ENCODE results near the gene IRS1.

DNA sequence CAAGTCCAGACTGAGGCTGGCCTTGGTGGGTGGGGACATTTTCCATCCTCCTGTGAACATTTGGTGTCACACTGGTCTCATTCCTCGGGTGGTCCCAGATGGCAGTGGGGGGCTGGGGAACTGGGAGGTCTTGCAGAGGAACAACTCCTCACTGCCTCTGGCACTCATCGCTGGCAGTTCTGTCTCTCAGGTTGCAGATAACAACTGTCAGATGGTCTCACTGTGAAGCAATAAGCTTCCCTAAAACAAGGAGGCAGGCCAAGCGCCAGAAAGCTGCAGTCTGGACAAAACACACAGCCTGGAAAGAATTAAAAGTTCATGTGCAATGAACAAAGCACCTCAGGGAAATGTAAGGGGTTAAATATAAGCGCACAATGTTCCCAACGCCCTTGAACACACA is 78.1 kb downstream of the IRS1 start:
- no peak for TF ChIP-seq EZH2 (IDR thresholded peaks at IDR 0.05; ENCODE audit: borderline replicate concordance)
- TF ChIP-seq, protein P1, sequence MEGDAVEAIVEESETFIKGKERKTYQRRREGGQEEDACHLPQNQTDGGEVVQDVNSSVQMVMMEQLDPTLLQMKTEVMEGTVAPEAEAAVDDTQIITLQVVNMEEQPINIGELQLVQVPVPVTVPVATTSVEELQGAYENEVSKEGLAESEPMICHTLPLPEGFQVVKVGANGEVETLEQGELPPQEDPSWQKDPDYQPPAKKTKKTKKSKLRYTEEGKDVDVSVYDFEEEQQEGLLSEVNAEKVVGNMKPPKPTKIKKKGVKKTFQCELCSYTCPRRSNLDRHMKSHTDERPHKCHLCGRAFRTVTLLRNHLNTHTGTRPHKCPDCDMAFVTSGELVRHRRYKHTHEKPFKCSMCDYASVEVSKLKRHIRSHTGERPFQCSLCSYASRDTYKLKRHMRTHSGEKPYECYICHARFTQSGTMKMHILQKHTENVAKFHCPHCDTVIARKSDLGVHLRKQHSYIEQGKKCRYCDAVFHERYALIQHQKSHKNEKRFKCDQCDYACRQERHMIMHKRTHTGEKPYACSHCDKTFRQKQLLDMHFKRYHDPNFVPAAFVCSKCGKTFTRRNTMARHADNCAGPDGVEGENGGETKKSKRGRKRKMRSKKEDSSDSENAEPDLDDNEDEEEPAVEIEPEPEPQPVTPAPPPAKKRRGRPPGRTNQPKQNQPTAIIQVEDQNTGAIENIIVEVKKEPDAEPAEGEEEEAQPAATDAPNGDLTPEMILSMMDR (IDR thresholded peaks at IDR 0.05; ENCODE audit: poor library complexity) = no peak

Measured in hepatocyte (in vitro differentiated cells).